Activated naive CD8-positive, alpha-beta T cell (primary cell): ENCODE data around the gene KMO.

ENCODE experiments used
- H3K27ac Mint-ChIP-seq: one replicate; pipeline ENCODE4 v1.8.0; 2021; ENCODE audit warnings: mixed read lengths
- H3K27me3 Mint-ChIP-seq: one replicate; pipeline ENCODE4 v1.8.0; 2021; ENCODE audit warnings: mixed read lengths
- H3K36me3 Mint-ChIP-seq: one replicate; pipeline ENCODE4 v1.8.0; 2021; ENCODE audit warnings: mixed read lengths
- H3K4me1 Mint-ChIP-seq: one replicate; pipeline ENCODE4 v1.8.0; 2021; ENCODE audit warnings: low read depth, mixed read lengths
- H3K4me3 Mint-ChIP-seq: one replicate; pipeline ENCODE4 v1.8.0; 2021; ENCODE audit warnings: mild to moderate bottlenecking, mixed read lengths
- H3K9me3 Mint-ChIP-seq: one replicate; pipeline ENCODE4 v1.8.0; 2021; ENCODE audit warnings: low read depth, mixed read lengths

The KMO gene

DNA sequence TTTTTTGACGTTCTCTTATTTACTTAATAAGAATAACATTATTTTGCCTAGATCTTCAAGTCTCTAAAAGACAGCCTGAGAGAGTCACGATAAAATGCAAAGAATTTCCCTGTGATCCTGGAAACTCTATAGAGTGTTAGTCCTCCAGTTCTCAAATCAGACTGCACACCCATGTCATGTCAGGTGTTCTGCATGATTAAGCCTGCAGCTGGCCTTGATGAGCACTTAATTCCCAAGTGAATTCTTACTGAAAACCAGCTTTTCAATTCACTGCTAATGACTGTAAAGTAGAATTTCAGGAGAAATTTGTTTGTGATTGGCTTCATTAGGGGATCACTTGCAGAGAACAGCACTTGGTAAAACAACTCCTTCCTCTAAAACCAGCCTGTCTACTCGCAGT lies 66.1 kb downstream of the KMO start:
- no peaks in the 10 kb centered on the region for H3K27me3 Mint-ChIP-seq
- peaks cover 34% of the 10 kb centered on the region for H3K36me3 Mint-ChIP-seq
- H3K4me1 Mint-ChIP-seq, result no peaks in the 10 kb centered on the region
- H3K4me3 Mint-ChIP-seq, result no peak overlapping the region
- H3K27ac Mint-ChIP-seq, result no peak overlapping the region
- H3K9me3 Mint-ChIP-seq, result no peaks in the 10 kb centered on the region

DNA sequence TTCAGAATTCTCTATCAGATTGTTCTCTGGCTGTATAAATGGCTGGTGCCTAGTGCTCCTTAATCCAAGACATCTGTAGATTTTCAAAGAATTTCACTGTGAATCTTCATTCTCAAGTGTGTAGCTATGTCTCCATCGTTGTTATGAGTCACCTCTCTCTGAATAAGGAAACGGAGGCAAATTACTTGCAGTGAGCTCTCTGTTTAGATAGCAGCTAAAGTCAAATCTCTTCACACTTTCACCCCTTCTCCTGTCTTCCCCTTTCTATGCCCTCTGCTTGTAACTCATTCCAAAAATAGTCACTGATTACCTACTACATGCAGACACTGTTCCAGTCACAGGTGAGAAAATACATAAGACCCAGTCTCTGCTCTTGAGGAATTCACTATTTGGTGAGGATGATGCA lies 68.3 kb downstream of the KMO start:
- Mint-ChIP-seq H3K27me3 (no peaks in the 10 kb centered on the region), H3K27ac (no peak overlapping the region), H3K4me3 (no peak overlapping the region), H3K9me3 (no peaks in the 10 kb centered on the region), H3K4me1 (no peaks in the 10 kb centered on the region), H3K36me3 (peaks cover 36% of the 10 kb centered on the region)

DNA sequence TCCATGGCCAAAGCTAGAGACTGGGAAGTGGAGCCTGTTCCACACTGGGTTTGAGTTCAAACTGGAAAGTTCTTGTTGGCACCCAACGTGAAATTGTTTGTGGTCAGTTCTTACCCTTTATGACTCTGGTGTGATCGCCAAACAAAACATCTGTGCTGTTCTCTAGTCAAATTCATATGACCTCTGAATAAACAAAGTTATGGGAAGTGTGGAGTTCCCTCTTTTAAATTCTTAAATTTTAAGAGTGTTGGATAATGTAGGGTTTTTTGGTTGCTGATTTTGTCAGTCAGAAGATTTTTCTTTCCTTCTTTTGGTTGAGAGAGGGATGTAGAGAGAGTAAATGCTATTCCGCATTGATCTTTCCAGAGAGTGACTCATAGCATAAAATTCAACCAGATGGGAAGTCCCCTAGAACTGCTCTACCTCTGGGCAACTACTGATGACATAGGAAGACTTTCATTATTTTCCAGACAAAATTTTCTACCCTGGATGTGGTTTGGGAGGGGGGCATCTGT lies 71.6 kb downstream of the KMO start:
- Mint-ChIP-seq H3K36me3 (peaks cover 26% of the 10 kb centered on the region), H3K4me1 (no peaks in the 10 kb centered on the region), H3K4me3 (no peak overlapping the region), H3K9me3 (no peaks in the 10 kb centered on the region), H3K27me3 (no peaks in the 10 kb centered on the region), H3K27ac (no peak overlapping the region)

GRCh38 chr1:241605146-241605805 lies 73.1 kb downstream of the KMO start:
- H3K4me3 Mint-ChIP-seq, result no peak overlapping the region
- H3K27me3 Mint-ChIP-seq, result no peaks in the 10 kb centered on the region
- H3K4me1 Mint-ChIP-seq, result no peaks in the 10 kb centered on the region
- no peaks in the 10 kb centered on the region for H3K9me3 Mint-ChIP-seq
- H3K36me3 Mint-ChIP-seq, result peaks cover 26% of the 10 kb centered on the region
- no peak overlapping the region for H3K27ac Mint-ChIP-seq

GRCh38 chr1:241606544-241606943 lies 74.4 kb downstream of the KMO start:
- H3K27me3 Mint-ChIP-seq, result no peaks in the 10 kb centered on the region
- H3K9me3 Mint-ChIP-seq, result no peaks in the 10 kb centered on the region
- no peak overlapping the region for H3K4me3 Mint-ChIP-seq
- H3K36me3 Mint-ChIP-seq, result peaks cover 18% of the 10 kb centered on the region
- no peak overlapping the region for H3K27ac Mint-ChIP-seq
- no peaks in the 10 kb centered on the region for H3K4me1 Mint-ChIP-seq

GRCh38 chr1:241607497-241607896 lies 75.3 kb downstream of the KMO start:
- Mint-ChIP-seq H3K27ac (no peak overlapping the region), H3K4me3 (no peak overlapping the region)

GRCh38 chr1:241608379-241609033 lies 76.3 kb downstream of the KMO start:
- H3K27me3 Mint-ChIP-seq, result no peaks in the 10 kb centered on the region
- H3K4me1 Mint-ChIP-seq, result peaks cover 7% of the 10 kb centered on the region
- H3K27ac Mint-ChIP-seq, result no peak overlapping the region
- peaks cover 4% of the 10 kb centered on the region for H3K36me3 Mint-ChIP-seq
- H3K9me3 Mint-ChIP-seq, result no peaks in the 10 kb centered on the region
- no peak overlapping the region for H3K4me3 Mint-ChIP-seq

More at GRCh38 chr1:241607497-241607896, 75.3 kb downstream of the KMO start:
- H3K36me3 Mint-ChIP-seq, result peaks cover 10% of the 10 kb centered on the region
- H3K9me3 Mint-ChIP-seq, result no peaks in the 10 kb centered on the region
- no peaks in the 10 kb centered on the region for H3K27me3 Mint-ChIP-seq
- peaks cover under 1% of the 10 kb centered on the region for H3K4me1 Mint-ChIP-seq

- Mint-ChIP-seq H3K4me3 (no peak overlapping the region), H3K4me1 (peaks cover 10% of the 10 kb centered on the region), H3K9me3 (no peaks in the 10 kb centered on the region), H3K27me3 (no peaks in the 10 kb centered on the region), H3K36me3 (no peaks in the 10 kb centered on the region), H3K27ac (no peak overlapping the region)
Measured at GRCh38 chr1:241610056-241610815, 78.1 kb downstream of the KMO start.

GRCh38 chr1:241611063-241611462 lies 78.9 kb downstream of the KMO start:
- Mint-ChIP-seq H3K9me3 (no peaks in the 10 kb centered on the region), H3K4me1 (peaks cover 10% of the 10 kb centered on the region), H3K27ac (no peak overlapping the region), H3K4me3 (no peak overlapping the region), H3K36me3 (no peaks in the 10 kb centered on the region), H3K27me3 (no peaks in the 10 kb centered on the region)

GRCh38 chr1:241611736-241612135 lies 79.6 kb downstream of the KMO start:
- H3K4me1 Mint-ChIP-seq, result peaks cover 10% of the 10 kb centered on the region
- H3K36me3 Mint-ChIP-seq, result no peaks in the 10 kb centered on the region
- H3K27me3 Mint-ChIP-seq, result no peaks in the 10 kb centered on the region
- H3K27ac Mint-ChIP-seq, result no peak overlapping the region
- H3K9me3 Mint-ChIP-seq, result no peaks in the 10 kb centered on the region
- H3K4me3 Mint-ChIP-seq, result no peak overlapping the region

DNA sequence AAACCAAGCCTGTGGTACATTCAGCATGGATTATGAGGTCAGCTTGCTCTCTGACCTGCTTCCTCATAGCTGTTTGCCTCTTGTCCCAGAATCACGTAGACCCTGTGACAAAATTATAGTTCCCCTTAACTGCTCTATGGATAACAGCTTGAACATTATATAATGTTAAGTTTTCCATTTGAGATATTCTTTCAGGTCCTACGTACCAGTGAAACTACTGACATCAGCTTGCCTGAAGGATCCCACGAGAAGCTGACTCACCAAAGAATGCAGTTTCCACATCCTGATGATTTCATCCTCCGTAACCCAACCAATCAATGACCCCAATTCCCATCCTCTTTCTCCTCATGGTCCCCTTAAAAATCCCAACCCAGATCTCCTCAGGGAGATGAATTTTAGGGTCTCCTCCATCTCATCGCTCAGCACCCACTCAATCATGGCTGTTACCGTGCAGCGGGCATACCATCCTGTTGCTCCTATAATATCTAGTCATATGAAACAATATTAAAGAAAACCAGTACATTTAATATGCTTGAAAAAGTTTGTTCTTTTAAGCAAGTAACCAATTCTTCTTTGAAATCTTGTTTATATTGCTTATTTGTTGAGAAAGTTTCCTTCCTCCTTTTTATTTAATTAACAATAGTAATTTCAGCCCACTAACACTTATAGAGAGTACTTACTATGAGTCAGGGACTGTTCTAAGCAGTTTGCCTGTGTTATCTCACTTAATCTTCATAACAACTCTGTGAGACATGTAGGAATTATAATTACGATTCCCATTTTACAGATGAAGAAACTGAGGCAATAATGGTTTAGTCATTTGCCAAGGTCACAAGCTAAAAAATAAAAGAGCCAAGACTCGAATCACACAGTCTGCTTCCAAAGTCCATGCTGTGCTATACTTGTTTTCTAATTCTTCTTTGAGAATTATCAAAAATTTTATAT lies 80.6 kb downstream of the KMO start:
- Mint-ChIP-seq H3K4me3 (no peak overlapping the region), H3K9me3 (no peaks in the 10 kb centered on the region), H3K27ac (peak overlapping the region; percentile 5), H3K27me3 (no peaks in the 10 kb centered on the region), H3K4me1 (peaks cover 10% of the 10 kb centered on the region), H3K36me3 (no peaks in the 10 kb centered on the region)

DNA sequence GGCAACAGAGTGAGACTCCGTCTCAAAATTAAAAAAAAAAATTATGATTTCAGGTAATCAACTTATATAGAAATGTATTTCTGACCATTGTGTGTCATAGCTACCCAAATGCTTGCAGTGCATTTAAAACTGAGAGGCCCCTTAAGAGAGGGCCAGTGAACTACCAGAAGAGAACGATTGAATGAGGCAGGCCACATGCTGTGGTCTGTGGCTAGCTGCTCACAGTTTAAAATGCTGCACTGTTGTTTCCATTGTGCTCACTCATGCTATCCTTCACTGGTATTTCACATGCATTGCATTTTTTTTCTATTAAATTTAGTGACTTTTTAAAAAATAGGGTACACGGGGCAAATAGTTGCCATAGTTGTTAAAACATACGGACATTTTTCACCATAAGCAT lies 82.0 kb downstream of the KMO start:
- Mint-ChIP-seq H3K36me3 (no peaks in the 10 kb centered on the region), H3K27ac (no peak overlapping the region), H3K27me3 (no peaks in the 10 kb centered on the region), H3K9me3 (no peaks in the 10 kb centered on the region), H3K4me3 (no peak overlapping the region), H3K4me1 (peaks cover 10% of the 10 kb centered on the region)

DNA sequence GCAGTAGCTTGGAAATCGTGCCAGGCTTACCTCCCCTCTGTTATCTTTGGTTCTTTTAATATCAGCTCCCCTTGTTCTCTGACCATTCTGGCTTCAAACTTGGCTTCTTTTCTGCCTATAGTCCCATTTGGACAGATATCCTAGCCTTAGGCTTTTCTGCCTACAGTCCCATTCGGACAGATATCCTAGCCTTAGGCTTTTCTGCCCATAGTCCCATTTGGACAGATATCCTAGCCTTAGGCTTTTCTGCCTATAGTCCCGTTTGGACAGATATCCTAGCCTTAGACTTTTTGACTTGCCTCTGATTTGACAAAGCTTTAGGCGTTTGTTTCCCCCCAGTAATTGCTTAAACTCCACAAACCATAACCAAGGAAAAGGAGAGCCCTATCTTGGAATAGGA lies 82.4 kb downstream of the KMO start:
- no peak overlapping the region for H3K27ac Mint-ChIP-seq
- no peaks in the 10 kb centered on the region for H3K27me3 Mint-ChIP-seq
- H3K4me1 Mint-ChIP-seq, result peaks cover 10% of the 10 kb centered on the region
- no peak overlapping the region for H3K4me3 Mint-ChIP-seq
- H3K36me3 Mint-ChIP-seq, result no peaks in the 10 kb centered on the region
- H3K9me3 Mint-ChIP-seq, result no peaks in the 10 kb centered on the region
